Measurements from ENCODE around the gene NANOGP8.
"Not testable (repeated sequence)": the region's sequence is repeated elsewhere in the genome, so short reads cannot be mapped to it uniquely, and the experiment has no call there.

The NANOGP8 gene

DNA sequence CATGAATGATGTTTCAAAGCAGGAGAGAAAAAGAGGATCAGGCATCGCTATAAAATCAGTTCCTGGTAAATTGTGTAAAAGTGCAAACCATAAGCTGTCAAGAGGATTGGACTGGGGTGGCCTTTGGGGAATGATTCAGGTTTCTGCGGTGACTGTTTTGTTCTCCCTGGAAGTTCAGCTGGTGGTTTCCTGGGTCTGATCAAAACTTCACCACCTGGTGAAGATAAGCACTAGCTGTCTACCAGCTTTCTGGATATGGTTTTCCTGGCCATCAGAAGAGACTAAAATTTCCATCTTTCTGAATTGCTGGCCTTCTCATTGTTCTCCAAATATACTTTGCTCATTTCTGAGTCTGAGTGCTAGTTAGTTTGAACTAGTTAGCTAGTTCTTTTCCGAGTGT is 2.7 kb upstream of the NANOGP8 start:
- TF ChIP-seq JUND (IDR thresholded peaks at IDR 0.05; ENCODE audit: low read depth) = no peak
- DNase-seq (ENCODE audit: low read depth in 1 of 2, low spot score in 1 of 2) = no peak
- in situ Hi-C loops (cut with HindIII; ENCODE audit: low pct_unique_long_range_greater_than_20kb, low sequenced_read_pairs) = no loop called here

GRCh38 chr15:35082371-35083348 is 2.4 kb downstream of the NANOGP8 start:
- in situ Hi-C loops (cut with HindIII; ENCODE audit: low pct_unique_long_range_greater_than_20kb, low sequenced_read_pairs); DNase-seq (ENCODE audit: low read depth in 1 of 2, low spot score in 1 of 2): not testable (repeated sequence)

DNA sequence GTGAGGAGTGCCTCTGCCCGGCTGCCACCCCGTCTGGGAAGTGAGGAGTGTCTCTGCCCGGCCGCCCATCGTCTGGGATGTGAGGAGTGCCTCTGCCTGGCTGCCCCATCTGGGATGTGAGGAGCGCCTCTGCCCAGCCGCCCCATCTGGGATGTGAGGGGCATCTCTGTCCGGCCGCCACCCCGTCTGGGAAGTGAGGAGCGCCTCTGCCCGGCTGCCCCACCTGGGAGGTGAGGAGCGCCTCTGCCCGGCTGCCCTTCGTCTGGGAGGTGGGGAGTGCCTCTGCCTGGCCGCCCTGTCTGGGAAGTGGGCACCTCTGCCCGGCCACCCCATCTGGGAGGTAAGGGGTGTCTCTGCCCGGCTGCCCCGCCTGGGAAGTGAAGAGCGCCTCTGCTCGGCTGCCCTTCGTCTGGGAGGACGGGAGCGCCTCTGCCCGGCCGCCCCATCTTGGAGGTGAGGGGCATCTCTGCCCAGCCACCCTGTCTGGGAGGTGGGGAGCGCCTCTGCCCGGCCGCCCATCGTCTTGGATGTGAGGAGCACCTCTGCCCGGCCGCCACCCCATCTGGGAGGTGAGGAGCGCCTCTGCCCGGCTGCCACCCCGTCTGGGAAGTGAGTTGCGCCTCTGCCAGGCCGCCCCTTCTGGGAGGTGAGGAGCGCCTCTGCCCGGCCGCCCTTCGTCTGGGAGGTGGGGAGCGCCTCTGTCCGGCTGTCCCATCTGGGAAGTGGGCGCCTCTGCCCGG is 3.3 kb downstream of the NANOGP8 start:
- in situ Hi-C loops (cut with HindIII; ENCODE audit: low pct_unique_long_range_greater_than_20kb, low sequenced_read_pairs); DNase-seq (ENCODE audit: low read depth in 1 of 2, low spot score in 1 of 2): not testable (repeated sequence)

GRCh38 chr15:35080226-35080625 is 4.9 kb downstream of the NANOGP8 start:
- in situ Hi-C loops (cut with HindIII; ENCODE audit: low pct_unique_long_range_greater_than_20kb, low sequenced_read_pairs) = no loop called here
- TF ChIP-seq JUND (IDR thresholded peaks at IDR 0.05; ENCODE audit: low read depth) = no peak
- no peak for DNase-seq (ENCODE audit: low read depth in 1 of 2, low spot score in 1 of 2)

- no peak for TF ChIP-seq JUND (IDR thresholded peaks at IDR 0.05; ENCODE audit: low read depth)
- in situ Hi-C loops (cut with HindIII; ENCODE audit: low pct_unique_long_range_greater_than_20kb, low sequenced_read_pairs) = no loop called here
- peak; percentile 66 to 72 for DNase-seq (ENCODE audit: low read depth in 1 of 2, low spot score in 1 of 2)
These were observed 6.7 kb downstream of the NANOGP8 start for GRCh38 chr15:35078221-35078915.

GRCh38 chr15:35071106-35071505 is 14.0 kb downstream of the NANOGP8 start:
- TF ChIP-seq JUND (IDR thresholded peaks at IDR 0.05; ENCODE audit: low read depth) = no peak
- DNase-seq (ENCODE audit: low read depth in 1 of 2, low spot score in 1 of 2) = no peak
- in situ Hi-C loops (cut with HindIII; ENCODE audit: low pct_unique_long_range_greater_than_20kb, low sequenced_read_pairs) = no loop called here

GRCh38 chr15:35068846-35069475 is 16.1 kb downstream of the NANOGP8 start:
- no peak for TF ChIP-seq JUND (IDR thresholded peaks at IDR 0.05; ENCODE audit: low read depth)
- in situ Hi-C loops (cut with HindIII; ENCODE audit: low pct_unique_long_range_greater_than_20kb, low sequenced_read_pairs) = no loop called here
- DNase-seq (ENCODE audit: low read depth in 1 of 2, low spot score in 1 of 2) = no peak

GRCh38 chr15:35067496-35068347 is 17.4 kb downstream of the NANOGP8 start:
- no peak for DNase-seq (ENCODE audit: low read depth in 1 of 2, low spot score in 1 of 2)
- TF ChIP-seq JUND (IDR thresholded peaks at IDR 0.05; ENCODE audit: low read depth) = no peak
- in situ Hi-C loops (cut with HindIII; ENCODE audit: low pct_unique_long_range_greater_than_20kb, low sequenced_read_pairs) = no loop called here

DNA sequence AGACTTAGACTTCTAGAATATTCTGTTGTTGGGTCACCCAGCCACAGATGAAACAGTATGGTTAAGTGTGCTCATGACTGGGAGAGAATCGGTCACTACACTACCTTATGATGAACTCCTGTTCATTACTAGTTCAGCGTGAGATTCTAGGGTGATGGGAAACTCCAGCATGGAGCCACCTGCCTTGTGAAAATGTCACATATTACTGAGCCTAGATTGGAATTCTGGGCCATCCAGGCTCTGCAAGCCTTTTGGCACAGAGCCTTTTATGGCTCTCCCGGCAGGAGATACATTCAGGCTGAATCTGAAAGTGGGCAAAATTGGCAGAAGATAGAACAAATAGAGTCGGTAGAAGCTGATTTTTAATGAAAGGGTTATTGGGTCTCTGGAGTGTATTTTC is 19.0 kb downstream of the NANOGP8 start:
- in situ Hi-C loops (cut with HindIII; ENCODE audit: low pct_unique_long_range_greater_than_20kb, low sequenced_read_pairs) = no loop called here
- no peak for TF ChIP-seq JUND (IDR thresholded peaks at IDR 0.05; ENCODE audit: low read depth)
- DNase-seq (ENCODE audit: low read depth in 1 of 2, low spot score in 1 of 2) = no peak

DNA sequence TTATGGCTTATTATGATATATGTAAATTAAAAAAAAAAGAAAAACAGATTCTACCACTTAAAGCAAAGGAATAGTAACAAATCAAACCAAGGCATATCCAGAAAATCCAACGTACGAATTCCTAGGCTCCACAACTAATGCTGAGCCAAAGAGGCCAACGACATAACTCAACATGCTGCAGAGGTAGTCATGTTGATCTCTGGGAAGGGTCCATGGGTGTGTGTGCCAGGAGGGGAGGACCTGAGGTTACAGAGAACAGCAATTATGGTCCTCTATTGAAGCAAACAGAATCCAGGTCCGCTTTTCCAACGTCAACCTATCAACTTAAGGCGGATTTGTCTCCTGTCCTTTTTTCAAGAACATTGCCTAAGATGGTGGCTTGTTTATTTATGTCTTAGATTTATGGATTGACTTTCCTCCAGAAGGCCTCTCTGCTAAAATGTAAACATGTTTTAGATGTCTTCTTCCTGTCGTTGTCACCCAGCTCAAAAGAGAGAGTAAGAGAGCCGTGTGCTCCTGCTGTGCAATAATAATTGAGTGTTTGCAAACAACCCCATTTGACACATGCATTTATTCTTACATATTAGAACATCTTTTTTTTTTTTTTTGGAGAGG is 20.4 kb downstream of the NANOGP8 start:
- DNase-seq (ENCODE audit: low read depth in 1 of 2, low spot score in 1 of 2) = no peak
- in situ Hi-C loops (cut with HindIII; ENCODE audit: low pct_unique_long_range_greater_than_20kb, low sequenced_read_pairs) = no loop called here

DNA sequence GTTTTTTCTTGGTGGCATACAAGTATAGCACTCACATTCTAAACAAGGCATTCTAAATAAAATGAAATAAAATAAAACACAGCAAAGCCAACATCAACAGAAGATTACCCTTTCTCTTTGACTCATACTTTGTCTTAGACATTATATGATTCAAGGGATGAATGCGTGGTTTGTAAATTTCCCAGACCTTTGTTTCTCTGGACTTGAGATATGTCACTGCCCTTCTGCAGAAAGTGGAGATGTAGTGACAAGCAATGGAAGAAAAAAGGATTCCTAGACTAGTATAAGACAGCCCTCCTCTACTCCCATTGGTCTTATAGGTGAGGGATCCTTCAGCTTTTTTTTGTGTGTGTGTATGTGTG is 22.4 kb downstream of the NANOGP8 start:
- no peak for DNase-seq (ENCODE audit: low read depth in 1 of 2, low spot score in 1 of 2)
- no peak for TF ChIP-seq JUND (IDR thresholded peaks at IDR 0.05; ENCODE audit: low read depth)
- in situ Hi-C loops (cut with HindIII; ENCODE audit: low pct_unique_long_range_greater_than_20kb, low sequenced_read_pairs) = no loop called here

More for the DNA sequence above, 20.4 kb downstream of the NANOGP8 start:
- no peak for TF ChIP-seq JUND (IDR thresholded peaks at IDR 0.05; ENCODE audit: low read depth)

All from T47D (cell line).